Vagina (tissue), 2 donors: Measurements from ENCODE around the gene MAGI3.

ENCODE experiments used
- POLR2A ChIP-seq, 2 donors: fragments of 450-650 bp; IDR thresholded peaks; one replicate each; pipeline ENCODE4 v1.6.1; 2017; ENCODE audit warnings: antibody characterized with exemption in 2 of 2, mild to moderate bottlenecking in 2 of 2, moderate library complexity in 2 of 2
- POLR2AphosphoS5 ChIP-seq, 2 donors: sonication (generic); formaldehyde crosslinking; IDR thresholded peaks; one replicate each; pipeline ENCODE4 v1.9.0; 2017; ENCODE audit warnings: antibody characterized with exemption in 2 of 2, mild to moderate bottlenecking in 2 of 2, low read depth in 1 of 2; ENCODE audit not compliant: insufficient read depth in 1 of 2
- TF ChIP-seq, protein P1 (sequence below), 3 experiments: fragments of 450-650 bp in 2 of 3; fragments of 200-600 bp in 1 of 3; sonication (generic) in 1 of 3; IDR thresholded peaks; one replicate each; pipeline ENCODE4 v1.5.1; 2017 to 2019; ENCODE audit warnings: antibody characterized with exemption in 3 of 3, mild to moderate bottlenecking in 2 of 3, moderate library complexity in 2 of 3

DNA sequence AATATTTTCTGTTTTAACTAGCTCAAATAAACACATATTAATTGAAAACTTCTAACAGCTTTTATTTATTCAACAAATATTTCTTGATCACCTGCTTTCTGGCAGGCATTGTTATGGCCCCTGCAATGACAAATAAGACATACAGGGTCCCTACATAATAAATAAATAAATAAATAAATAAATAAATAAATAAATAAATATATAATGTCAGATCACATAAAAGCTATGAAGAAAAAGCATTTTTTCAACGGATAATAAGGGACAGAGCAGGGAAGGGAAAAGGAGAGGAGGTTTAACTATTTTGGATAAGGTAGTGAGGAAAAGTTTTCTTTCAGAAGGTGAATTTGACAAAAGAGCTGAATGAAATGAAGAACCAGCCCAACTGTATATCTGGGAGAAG lies 115.0 kb downstream of the MAGI3 start:
- TF ChIP-seq POLR2AphosphoS5 (IDR thresholded peaks at IDR 0.05; ENCODE audit: insufficient read depth in 1 of 2, low read depth in 1 of 2): no peak
- TF ChIP-seq, protein P1, sequence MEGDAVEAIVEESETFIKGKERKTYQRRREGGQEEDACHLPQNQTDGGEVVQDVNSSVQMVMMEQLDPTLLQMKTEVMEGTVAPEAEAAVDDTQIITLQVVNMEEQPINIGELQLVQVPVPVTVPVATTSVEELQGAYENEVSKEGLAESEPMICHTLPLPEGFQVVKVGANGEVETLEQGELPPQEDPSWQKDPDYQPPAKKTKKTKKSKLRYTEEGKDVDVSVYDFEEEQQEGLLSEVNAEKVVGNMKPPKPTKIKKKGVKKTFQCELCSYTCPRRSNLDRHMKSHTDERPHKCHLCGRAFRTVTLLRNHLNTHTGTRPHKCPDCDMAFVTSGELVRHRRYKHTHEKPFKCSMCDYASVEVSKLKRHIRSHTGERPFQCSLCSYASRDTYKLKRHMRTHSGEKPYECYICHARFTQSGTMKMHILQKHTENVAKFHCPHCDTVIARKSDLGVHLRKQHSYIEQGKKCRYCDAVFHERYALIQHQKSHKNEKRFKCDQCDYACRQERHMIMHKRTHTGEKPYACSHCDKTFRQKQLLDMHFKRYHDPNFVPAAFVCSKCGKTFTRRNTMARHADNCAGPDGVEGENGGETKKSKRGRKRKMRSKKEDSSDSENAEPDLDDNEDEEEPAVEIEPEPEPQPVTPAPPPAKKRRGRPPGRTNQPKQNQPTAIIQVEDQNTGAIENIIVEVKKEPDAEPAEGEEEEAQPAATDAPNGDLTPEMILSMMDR (IDR thresholded peaks at IDR 0.05): no peak
- TF ChIP-seq POLR2A (IDR thresholded peaks at IDR 0.05): no peak
